HEK293 (cell line): Measurements from ENCODE around the gene TMEM256.
A peak's percentile ranks its signal among the peaks of the same experiment; 100 is the strongest.

Source experiments
- CTCF ChIA-PET: fragments of 350-600 bp; formaldehyde crosslinking; extraction: SDS; loops from one replicate; lab custom pipeline; 2021; ENCODE audit warnings: antibody characterized with exemption; lab: Yijun Ruan, JAX
- POLR2A ChIA-PET: fragments of 300-600 bp; formaldehyde crosslinking; extraction: SDS; loops from one replicate; lab custom pipeline; 2020; ENCODE audit warnings: antibody characterized with exemption, inconsistent platforms; lab: Yijun Ruan, JAX
- H3K27ac ChIP-seq: fragments of 200-500 bp; sonication (Bioruptor generic); 2 replicates; pipeline ENCODE4 v1.5.1; 2014; ENCODE audit warnings: low read depth, low read length, control low read depth, inconsistent platforms; ENCODE audit errors: extremely low read depth
- H3K36me3 ChIP-seq, 2 experiments: fragments of 200-500 bp in 1 of 2; sonication (Bioruptor generic) in 1 of 2; 1 replicate in 1 of 2; 2 replicates in 1 of 2; pipeline ENCODE4 v1.5.1; 2014 to 2017; ENCODE audit warnings: inconsistent platforms in 2 of 2, low read length in 2 of 2; ENCODE audit not compliant: control insufficient read depth in 2 of 2, insufficient read depth in 1 of 2
- H3K4me1 ChIP-seq: fragments of 200-500 bp; sonication (Bioruptor generic); 2 replicates; pipeline ENCODE4 v1.5.1; 2014; ENCODE audit warnings: mild to moderate bottlenecking, low read length, inconsistent platforms; ENCODE audit not compliant: control insufficient read depth, insufficient read depth
- H3K4me3 ChIP-seq: 2 replicates; pipeline ENCODE4 v1.5.1; 2011; ENCODE audit warnings: low read depth, mild to moderate bottlenecking, control low read depth, low read length, moderate library complexity
- H3K9me3 ChIP-seq: fragments of 200-500 bp; sonication (Bioruptor generic); 2 replicates; pipeline ENCODE4 v1.5.1; 2014; ENCODE audit warnings: low read depth, low read length, inconsistent platforms; ENCODE audit not compliant: control insufficient read depth, insufficient read depth
- GLIS1 ChIP-seq: fragments of 450-650 bp; formaldehyde crosslinking; IDR thresholded peaks from 2 replicates; pipeline ENCODE4 v1.5.1; 2016; ENCODE audit warnings: missing biosample characterization, missing genetic modification characterization
- GLIS2 ChIP-seq: fragments of 450-650 bp; formaldehyde crosslinking; IDR thresholded peaks from 2 replicates; pipeline ENCODE4 v1.5.1; 2016; ENCODE audit warnings: missing biosample characterization, missing genetic modification characterization
- HIC1 ChIP-seq: fragments of 450-650 bp; formaldehyde crosslinking; IDR thresholded peaks from 2 replicates; pipeline ENCODE4 v1.5.1; 2016; ENCODE audit warnings: missing biosample characterization, missing genetic modification characterization
- KLF8 ChIP-seq: fragments of 450-650 bp; formaldehyde crosslinking; IDR thresholded peaks from 2 replicates; pipeline ENCODE4 v1.5.1; 2016; ENCODE audit warnings: missing biosample characterization, missing genetic modification characterization
- MYNN ChIP-seq: fragments of 450-650 bp; formaldehyde crosslinking; IDR thresholded peaks from 2 replicates; pipeline ENCODE4 v1.5.1; 2016; ENCODE audit warnings: missing biosample characterization, missing genetic modification characterization, borderline replicate concordance
- OSR2 ChIP-seq: fragments of 450-650 bp; formaldehyde crosslinking; IDR thresholded peaks from 2 replicates; pipeline ENCODE4 v1.5.1; 2016; ENCODE audit warnings: missing biosample characterization, missing genetic modification characterization
- PRDM4 ChIP-seq: fragments of 450-650 bp; formaldehyde crosslinking; IDR thresholded peaks from 2 replicates; pipeline ENCODE4 v1.5.1; 2017; ENCODE audit warnings: missing biosample characterization, missing genetic modification characterization
- ZBTB7A ChIP-seq: fragments of 450-650 bp; formaldehyde crosslinking; IDR thresholded peaks from 2 replicates; pipeline ENCODE4 v1.5.1; 2016; ENCODE audit warnings: low read depth, missing biosample characterization, missing genetic modification characterization
- ZFHX2 ChIP-seq: fragments of 450-650 bp; formaldehyde crosslinking; conservative IDR thresholded peaks from 2 replicates; pipeline ENCODE4 v1.5.1; 2016; ENCODE audit warnings: missing biosample characterization, missing genetic modification characterization
- ZNF169 ChIP-seq: fragments of 450-650 bp; formaldehyde crosslinking; IDR thresholded peaks from 2 replicates; pipeline ENCODE4 v1.5.1; 2016; ENCODE audit warnings: missing biosample characterization, missing genetic modification characterization
- ZNF521 ChIP-seq: fragments of 450-650 bp; formaldehyde crosslinking; IDR thresholded peaks from 2 replicates; pipeline ENCODE4 v1.5.1; 2017; ENCODE audit warnings: missing biosample characterization, mild to moderate bottlenecking, missing genetic modification characterization
- ZNF658 ChIP-seq: fragments of 450-650 bp; formaldehyde crosslinking; IDR thresholded peaks from 2 replicates; pipeline ENCODE4; 2016; ENCODE audit warnings: missing biosample characterization, missing genetic modification characterization
- ZNF777 ChIP-seq: fragments of 450-650 bp; formaldehyde crosslinking; IDR thresholded peaks from 2 replicates; pipeline ENCODE4 v1.5.1; 2017; ENCODE audit warnings: missing biosample characterization, missing genetic modification characterization, borderline replicate concordance
- ZNF785 ChIP-seq: fragments of 450-650 bp; formaldehyde crosslinking; IDR thresholded peaks from 2 replicates; pipeline ENCODE4 v1.5.1; 2016; ENCODE audit warnings: missing biosample characterization, missing genetic modification characterization
- ZNF837 ChIP-seq: fragments of 450-650 bp; formaldehyde crosslinking; IDR thresholded peaks from 2 replicates; pipeline ENCODE4 v1.5.1; 2016; ENCODE audit warnings: missing biosample characterization, missing genetic modification characterization
- ZSCAN4 ChIP-seq: fragments of 450-650 bp; formaldehyde crosslinking; IDR thresholded peaks from 2 replicates; pipeline ENCODE4 v1.5.1; 2017; ENCODE audit warnings: missing biosample characterization, missing genetic modification characterization
- TF ChIP-seq, protein P1 (sequence below): fragments of 450-650 bp; formaldehyde crosslinking; IDR thresholded peaks from 2 replicates; pipeline ENCODE4 v1.5.1; 2016; ENCODE audit warnings: missing biosample characterization, missing genetic modification characterization
- TF ChIP-seq, protein P2 (sequence below): fragments of 450-650 bp; formaldehyde crosslinking; IDR thresholded peaks from 2 replicates; pipeline ENCODE4 v1.5.1; 2016; ENCODE audit warnings: missing biosample characterization, missing genetic modification characterization
- TF ChIP-seq, protein P3 (sequence below): fragments of 450-650 bp; formaldehyde crosslinking; IDR thresholded peaks from 2 replicates; pipeline ENCODE4 v1.5.1; 2016; ENCODE audit warnings: missing biosample characterization, missing genetic modification characterization

The TMEM256 gene

DNA sequence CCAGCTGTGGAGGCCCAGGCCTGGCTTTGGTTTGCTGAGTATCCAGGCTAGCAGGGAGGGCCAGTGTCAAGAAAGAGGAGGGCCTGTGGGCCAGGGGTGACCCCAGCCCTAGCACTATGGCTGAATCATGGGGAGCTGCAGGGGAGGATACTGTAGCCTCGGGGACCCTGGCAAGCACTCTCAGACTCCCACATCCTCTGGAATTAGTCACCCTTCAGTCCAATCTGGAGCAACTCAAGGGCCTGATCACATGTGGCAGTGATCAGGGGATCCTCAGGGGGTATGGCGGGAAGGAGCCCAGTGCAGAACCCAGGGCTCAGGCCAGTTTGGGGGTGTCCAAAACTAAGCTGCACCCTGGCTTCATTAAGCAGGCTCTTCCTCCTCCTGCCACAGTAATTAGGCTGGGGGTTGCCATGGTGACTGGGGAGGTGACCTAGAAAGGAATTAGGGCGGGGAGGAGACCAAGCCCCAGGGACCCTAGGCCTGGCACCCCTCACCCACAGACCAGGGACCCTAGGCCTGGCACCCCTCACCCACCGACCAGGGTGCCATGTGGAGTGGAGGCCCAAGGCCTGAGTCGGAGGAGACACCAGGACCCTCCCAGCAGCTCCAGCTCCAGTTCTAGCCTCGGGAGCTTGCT, 9.6 kb upstream of the TMEM256 start (continued):
- TF ChIP-seq ZNF837 (tag by site-specific recombination) (no peak), ZBTB7A (tag by site-specific recombination) (no peak), OSR2 (tag by site-specific recombination) (no peak), ZNF777 (tag by site-specific recombination) (no peak), ZSCAN4 (no peak), ZFHX2 (tag by site-specific recombination) (0 out of 2 replicates have a peak, but pooled peaks have one; percentile 21), GLIS1 (tag by site-specific recombination) (peak; percentile 14), KLF8 (tag by site-specific recombination) (no peak), PRDM4 (no peak), ZNF169 (tag by site-specific recombination) (no peak), ZNF521 (tag by site-specific recombination) (no peak), ZNF658 (tag by site-specific recombination) (no peak), HIC1 (tag by site-specific recombination) (0 out of 2 replicates have a peak, but pooled peaks have one; percentile 32), MYNN (tag by site-specific recombination) (no peak), ZNF785 (tag by site-specific recombination) (no peak)
- TF ChIP-seq, protein P1, sequence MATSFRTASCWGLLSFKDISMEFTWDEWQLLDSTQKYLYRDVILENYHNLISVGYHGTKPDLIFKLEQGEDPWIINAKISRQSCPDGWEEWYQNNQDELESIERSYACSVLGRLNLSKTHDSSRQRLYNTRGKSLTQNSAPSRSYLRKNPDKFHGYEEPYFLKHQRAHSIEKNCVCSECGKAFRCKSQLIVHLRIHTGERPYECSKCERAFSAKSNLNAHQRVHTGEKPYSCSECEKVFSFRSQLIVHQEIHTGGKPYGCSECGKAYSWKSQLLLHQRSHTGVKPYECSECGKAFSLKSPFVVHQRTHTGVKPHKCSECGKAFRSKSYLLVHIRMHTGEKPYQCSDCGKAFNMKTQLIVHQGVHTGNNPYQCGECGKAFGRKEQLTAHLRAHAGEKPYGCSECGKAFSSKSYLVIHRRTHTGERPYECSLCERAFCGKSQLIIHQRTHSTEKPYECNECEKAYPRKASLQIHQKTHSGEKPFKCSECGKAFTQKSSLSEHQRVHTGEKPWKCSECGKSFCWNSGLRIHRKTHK (tag by site-specific recombination) = no peak
- TF ChIP-seq, protein P2, sequence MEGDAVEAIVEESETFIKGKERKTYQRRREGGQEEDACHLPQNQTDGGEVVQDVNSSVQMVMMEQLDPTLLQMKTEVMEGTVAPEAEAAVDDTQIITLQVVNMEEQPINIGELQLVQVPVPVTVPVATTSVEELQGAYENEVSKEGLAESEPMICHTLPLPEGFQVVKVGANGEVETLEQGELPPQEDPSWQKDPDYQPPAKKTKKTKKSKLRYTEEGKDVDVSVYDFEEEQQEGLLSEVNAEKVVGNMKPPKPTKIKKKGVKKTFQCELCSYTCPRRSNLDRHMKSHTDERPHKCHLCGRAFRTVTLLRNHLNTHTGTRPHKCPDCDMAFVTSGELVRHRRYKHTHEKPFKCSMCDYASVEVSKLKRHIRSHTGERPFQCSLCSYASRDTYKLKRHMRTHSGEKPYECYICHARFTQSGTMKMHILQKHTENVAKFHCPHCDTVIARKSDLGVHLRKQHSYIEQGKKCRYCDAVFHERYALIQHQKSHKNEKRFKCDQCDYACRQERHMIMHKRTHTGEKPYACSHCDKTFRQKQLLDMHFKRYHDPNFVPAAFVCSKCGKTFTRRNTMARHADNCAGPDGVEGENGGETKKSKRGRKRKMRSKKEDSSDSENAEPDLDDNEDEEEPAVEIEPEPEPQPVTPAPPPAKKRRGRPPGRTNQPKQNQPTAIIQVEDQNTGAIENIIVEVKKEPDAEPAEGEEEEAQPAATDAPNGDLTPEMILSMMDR (tag by site-specific recombination) = no peak

GRCh38 chr17:7411427-7411750, 7.5 kb upstream of the TMEM256 start:
- H3K4me3 ChIP-seq = no peak overlapping the region
- ChIA-PET POLR2A (interaction anchor here (0.6 to 1.0 kb wide), 2 partner anchors 12 to 13 kb away, joined by 3 to 6 read pairs; no protein-coding TSS in a partner anchor), CTCF (interaction anchor here (0.6 to 1.2 kb wide), 2 partner anchors 14 to 56 kb away, joined by 3 to 4 read pairs; no protein-coding TSS in a partner anchor)
- no peaks in the 10 kb centered on the region for H3K4me1 ChIP-seq
- H3K36me3 ChIP-seq = peaks cover 3 to 52% of the 10 kb centered on the region in 2 experiments
- H3K9me3 ChIP-seq = no peaks in the 10 kb centered on the region
- TF ChIP-seq GLIS2 = peak; percentile 45; the same call in 1 of the 2 replicates
- TF ChIP-seq, protein P3, sequence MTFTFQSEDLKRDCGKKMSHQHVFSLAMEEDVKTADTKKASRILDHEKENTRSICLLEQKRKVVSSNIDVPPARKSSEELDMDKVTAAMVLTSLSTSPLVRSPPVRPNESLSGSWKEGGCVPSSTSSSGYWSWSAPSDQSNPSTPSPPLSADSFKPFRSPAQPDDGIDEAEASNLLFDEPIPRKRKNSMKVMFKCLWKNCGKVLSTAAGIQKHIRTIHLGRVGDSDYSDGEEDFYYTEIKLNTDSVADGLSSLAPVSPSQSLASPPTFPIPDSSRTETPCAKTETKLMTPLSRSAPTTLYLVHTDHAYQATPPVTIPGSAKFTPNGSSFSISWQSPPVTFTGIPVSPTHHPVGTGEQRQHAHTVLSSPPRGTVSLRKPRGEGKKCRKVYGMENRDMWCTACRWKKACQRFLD (tag by site-specific recombination) = no peak
- H3K27ac ChIP-seq = no peak overlapping the region
